Sigmoid colon (tissue), 3 donors: ENCODE measurements around the gene LHFPL6.

Source experiments
- POLR2A ChIP-seq, 2 donors: fragments of 450-650 bp; IDR thresholded peaks; one replicate each; pipeline ENCODE4 v1.6.1; 2016; ENCODE audit warnings: antibody characterized with exemption in 2 of 2, mild to moderate bottlenecking in 2 of 2, moderate library complexity in 2 of 2
- TF ChIP-seq, protein P1 (sequence below), 4 experiments: fragments of 450-650 bp in 3 of 4; fragments of 200-600 bp in 1 of 4; IDR thresholded peaks; one replicate each; pipeline ENCODE4 v1.5.1; 2016 to 2019; ENCODE audit warnings: antibody characterized with exemption in 4 of 4, mild to moderate bottlenecking in 3 of 4, moderate library complexity in 2 of 4

DNA sequence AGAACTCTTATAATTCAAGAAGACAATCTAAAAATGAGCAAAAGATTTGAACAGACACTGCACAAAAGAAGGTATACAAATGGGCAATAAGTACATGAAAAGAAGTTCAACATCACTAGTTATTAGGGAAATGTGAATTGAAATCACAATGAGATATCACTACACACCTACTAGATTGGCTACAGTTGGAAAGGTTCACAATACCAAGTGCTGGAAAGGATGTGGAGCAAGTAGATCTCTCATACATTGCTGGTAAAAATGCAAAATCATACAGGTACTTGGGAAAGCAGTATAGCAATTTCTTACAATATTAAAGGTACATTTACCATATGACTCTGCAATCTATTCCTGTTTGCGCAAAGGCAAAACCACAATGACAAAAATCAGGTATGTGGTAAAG, 145.7 kb downstream of the LHFPL6 start:
- TF ChIP-seq, protein P1, sequence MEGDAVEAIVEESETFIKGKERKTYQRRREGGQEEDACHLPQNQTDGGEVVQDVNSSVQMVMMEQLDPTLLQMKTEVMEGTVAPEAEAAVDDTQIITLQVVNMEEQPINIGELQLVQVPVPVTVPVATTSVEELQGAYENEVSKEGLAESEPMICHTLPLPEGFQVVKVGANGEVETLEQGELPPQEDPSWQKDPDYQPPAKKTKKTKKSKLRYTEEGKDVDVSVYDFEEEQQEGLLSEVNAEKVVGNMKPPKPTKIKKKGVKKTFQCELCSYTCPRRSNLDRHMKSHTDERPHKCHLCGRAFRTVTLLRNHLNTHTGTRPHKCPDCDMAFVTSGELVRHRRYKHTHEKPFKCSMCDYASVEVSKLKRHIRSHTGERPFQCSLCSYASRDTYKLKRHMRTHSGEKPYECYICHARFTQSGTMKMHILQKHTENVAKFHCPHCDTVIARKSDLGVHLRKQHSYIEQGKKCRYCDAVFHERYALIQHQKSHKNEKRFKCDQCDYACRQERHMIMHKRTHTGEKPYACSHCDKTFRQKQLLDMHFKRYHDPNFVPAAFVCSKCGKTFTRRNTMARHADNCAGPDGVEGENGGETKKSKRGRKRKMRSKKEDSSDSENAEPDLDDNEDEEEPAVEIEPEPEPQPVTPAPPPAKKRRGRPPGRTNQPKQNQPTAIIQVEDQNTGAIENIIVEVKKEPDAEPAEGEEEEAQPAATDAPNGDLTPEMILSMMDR (IDR thresholded peaks at IDR 0.05), result no peak
- TF ChIP-seq POLR2A (IDR thresholded peaks at IDR 0.05), result no peak
